RWPE2 (cell line): ENCODE data around the gene DERL3.

ENCODE experiments used
- ATAC-seq: fragments of 200-7000 bp; cut with Tn5 transposase; 3 replicates; pipeline ENCODE4 v1.9.1; 2021; ENCODE audit warnings: low read depth
- DNase-seq: peaks from one replicate; pipeline ENCODE4 v3.0.0-alpha.2; 2020; ENCODE audit warnings: low spot score
- H3K27ac ChIP-seq: fragments of 450-650 bp; 2 replicates; pipeline ENCODE4 v1.5.1; 2017; ENCODE audit warnings: mild to moderate bottlenecking; ENCODE audit not compliant: poor library complexity, severe bottlenecking
- H3K27me3 ChIP-seq: fragments of 250-450 bp; sonication (Bioruptor Pico); 2 replicates; pipeline ENCODE4 v1.5.1; 2021; ENCODE audit warnings: mild to moderate bottlenecking, moderate library complexity; ENCODE audit not compliant: insufficient read depth, poor library complexity, severe bottlenecking
- H3K36me3 ChIP-seq: fragments of 250-450 bp; sonication (Bioruptor Pico); 2 replicates; pipeline ENCODE4 v1.5.1; 2020; ENCODE audit warnings: low read depth, mild to moderate bottlenecking, moderate library complexity
- H3K4me1 ChIP-seq: fragments of 250-450 bp; sonication (Bioruptor Pico); 2 replicates; pipeline ENCODE4 v1.5.1; 2021; ENCODE audit warnings: mild to moderate bottlenecking, moderate library complexity; ENCODE audit not compliant: insufficient read depth, poor library complexity, severe bottlenecking
- H3K4me3 ChIP-seq: fragments of 250-450 bp; sonication (Bioruptor Pico); 2 replicates; pipeline ENCODE4 v1.5.1; 2021; ENCODE audit warnings: mild to moderate bottlenecking, moderate library complexity; ENCODE audit not compliant: severe bottlenecking
- H3K9me3 ChIP-seq: fragments of 250-450 bp; sonication (Bioruptor Pico); 2 replicates; pipeline ENCODE4 v1.5.1; 2021; ENCODE audit warnings: mild to moderate bottlenecking, moderate library complexity; ENCODE audit not compliant: severe bottlenecking
- TF ChIP-seq, protein P1 (sequence below): fragments of 450-650 bp; IDR thresholded peaks from one replicate; pipeline ENCODE4 v1.5.1; 2017; ENCODE audit warnings: mild to moderate bottlenecking, moderate library complexity; ENCODE audit not compliant: poor library complexity, severe bottlenecking

The DERL3 gene

DNA sequence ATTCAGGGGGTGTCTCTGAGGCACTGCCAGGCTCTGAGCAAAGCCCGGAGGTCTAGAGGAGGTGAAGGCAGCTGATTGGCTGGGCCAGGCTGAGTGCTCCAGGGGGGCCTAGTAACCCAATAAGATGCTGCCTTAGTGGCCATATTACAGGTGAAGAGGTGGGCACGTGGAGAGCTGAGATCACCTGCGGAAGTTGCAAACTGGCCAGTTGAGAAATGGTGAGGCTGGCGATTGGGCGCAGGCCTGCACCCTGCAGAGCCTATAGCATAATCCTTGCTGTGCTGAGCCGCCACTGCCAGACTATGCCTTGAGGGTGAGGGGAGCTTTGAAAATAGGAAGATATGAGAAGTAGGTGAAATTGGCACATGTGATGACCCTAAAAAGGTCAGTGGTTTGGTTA, 21.7 kb downstream of the DERL3 start:
- no peaks in the 10 kb centered on the region for H3K27me3 ChIP-seq
- no peaks in the 10 kb centered on the region for H3K9me3 ChIP-seq
- DNase-seq = no peak
- no peak overlapping the region for H3K27ac ChIP-seq
- H3K4me1 ChIP-seq = no peaks in the 10 kb centered on the region
- peaks cover 61% of the 10 kb centered on the region for H3K36me3 ChIP-seq
- TF ChIP-seq, protein P1, sequence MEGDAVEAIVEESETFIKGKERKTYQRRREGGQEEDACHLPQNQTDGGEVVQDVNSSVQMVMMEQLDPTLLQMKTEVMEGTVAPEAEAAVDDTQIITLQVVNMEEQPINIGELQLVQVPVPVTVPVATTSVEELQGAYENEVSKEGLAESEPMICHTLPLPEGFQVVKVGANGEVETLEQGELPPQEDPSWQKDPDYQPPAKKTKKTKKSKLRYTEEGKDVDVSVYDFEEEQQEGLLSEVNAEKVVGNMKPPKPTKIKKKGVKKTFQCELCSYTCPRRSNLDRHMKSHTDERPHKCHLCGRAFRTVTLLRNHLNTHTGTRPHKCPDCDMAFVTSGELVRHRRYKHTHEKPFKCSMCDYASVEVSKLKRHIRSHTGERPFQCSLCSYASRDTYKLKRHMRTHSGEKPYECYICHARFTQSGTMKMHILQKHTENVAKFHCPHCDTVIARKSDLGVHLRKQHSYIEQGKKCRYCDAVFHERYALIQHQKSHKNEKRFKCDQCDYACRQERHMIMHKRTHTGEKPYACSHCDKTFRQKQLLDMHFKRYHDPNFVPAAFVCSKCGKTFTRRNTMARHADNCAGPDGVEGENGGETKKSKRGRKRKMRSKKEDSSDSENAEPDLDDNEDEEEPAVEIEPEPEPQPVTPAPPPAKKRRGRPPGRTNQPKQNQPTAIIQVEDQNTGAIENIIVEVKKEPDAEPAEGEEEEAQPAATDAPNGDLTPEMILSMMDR = no peak
- ATAC-seq = no peak
- H3K4me3 ChIP-seq = no peak overlapping the region

DNA sequence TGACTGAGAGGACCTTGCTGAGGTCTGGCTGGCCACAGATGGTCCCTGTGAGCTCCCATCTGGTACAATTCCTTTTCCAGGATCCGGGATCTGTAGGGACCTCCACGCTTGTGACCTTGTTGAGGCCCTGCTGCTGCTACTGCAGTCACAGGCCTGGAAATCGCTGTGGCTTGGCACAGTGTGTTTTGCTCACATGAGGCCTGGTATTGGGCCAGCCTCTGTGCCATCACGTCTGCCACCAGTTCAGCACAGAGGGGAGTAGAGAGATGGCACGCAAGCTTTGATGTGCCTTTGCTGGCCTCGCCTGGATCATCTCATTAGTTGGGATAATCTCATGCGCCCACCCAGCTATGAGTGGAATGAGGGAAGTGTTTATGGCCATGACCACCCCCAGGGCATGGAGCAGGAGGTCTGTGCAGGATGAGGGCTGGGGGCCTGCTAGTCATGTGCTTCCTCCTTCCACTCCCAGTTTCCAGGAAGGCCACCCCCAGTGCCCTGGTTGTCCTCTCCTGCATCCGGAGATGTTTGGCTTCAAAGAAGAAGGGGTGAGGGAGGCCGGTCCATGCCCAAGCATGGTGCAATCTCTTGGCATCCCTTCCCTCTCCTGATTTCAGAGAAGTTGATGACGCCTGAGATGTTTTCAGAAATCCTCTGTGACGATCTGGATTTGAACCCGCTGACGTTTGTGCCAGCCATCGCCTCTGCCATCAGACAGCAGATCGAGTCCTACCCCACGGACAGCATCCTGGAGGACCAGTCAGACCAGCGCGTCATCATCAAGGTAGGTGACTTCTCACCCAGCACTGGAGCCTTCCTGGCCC, 22.4 kb downstream of the DERL3 start:
- no peaks in the 10 kb centered on the region for H3K4me1 ChIP-seq
- no peak for ATAC-seq
- TF ChIP-seq, protein P1 = no peak
- no peak for DNase-seq
- no peaks in the 10 kb centered on the region for H3K27me3 ChIP-seq
- H3K9me3 ChIP-seq = no peaks in the 10 kb centered on the region
- H3K36me3 ChIP-seq = peaks cover 62% of the 10 kb centered on the region
- H3K4me3 ChIP-seq = no peak overlapping the region
- no peak overlapping the region for H3K27ac ChIP-seq

DNA sequence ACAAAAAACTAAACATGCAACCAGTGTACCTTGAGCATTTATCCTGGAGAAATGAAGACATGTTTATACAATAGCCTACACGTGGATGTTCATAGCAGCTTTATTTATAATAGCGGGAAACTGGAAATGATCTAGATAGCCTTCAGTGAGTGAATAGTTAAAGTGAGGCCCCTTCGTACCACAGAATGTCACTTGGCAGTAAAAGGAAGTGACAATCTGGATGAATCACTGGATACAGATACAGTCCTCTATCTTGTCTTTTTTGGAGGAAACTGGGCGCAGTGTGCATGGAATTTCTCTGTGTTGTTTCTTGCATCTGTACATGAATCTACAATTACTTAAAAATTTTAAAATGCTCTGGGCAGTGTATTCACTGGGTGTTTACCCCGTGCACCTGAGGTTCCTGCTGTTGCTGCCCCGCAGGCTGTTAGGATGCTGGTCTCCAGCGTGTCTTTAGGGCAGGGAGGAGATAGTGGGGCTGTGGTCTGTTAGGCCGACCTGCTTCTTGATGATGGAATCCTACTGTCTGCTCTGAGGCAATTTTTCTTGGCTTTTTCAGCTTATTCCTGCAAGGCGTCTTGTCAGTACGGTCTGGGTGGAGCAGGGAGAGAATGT, 23.2 kb downstream of the DERL3 start:
- TF ChIP-seq, protein P1 = no peak
- Histone ChIP-seq H3K36me3 (peaks cover 61% of the 10 kb centered on the region), H3K4me3 (no peak overlapping the region), H3K27ac (no peak overlapping the region), H3K27me3 (no peaks in the 10 kb centered on the region), H3K9me3 (no peaks in the 10 kb centered on the region), H3K4me1 (no peaks in the 10 kb centered on the region)
- ATAC-seq (no peak), DNase-seq (no peak)

DNA sequence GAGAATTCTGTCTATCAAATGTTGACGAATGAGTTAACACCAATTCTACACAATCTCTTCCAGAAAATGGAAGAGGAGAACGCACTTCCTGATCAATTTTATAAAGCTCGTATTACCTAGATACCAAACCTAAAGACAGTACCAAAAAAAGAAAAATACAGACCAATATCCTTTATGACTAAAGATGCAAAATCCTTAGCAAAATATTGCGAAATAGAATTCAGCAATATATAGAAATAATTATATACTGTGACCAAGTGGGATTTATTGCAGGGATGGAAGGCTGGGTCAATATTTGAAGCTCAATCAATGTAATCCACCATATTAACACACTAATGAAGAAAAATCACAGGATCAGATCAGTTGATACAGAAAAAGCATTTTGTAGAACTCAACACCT, 26.4 kb downstream of the DERL3 start:
- TF ChIP-seq, protein P1 = no peak
- Histone ChIP-seq H3K4me3 (no peak overlapping the region), H3K36me3 (peaks cover 28% of the 10 kb centered on the region)

DNA sequence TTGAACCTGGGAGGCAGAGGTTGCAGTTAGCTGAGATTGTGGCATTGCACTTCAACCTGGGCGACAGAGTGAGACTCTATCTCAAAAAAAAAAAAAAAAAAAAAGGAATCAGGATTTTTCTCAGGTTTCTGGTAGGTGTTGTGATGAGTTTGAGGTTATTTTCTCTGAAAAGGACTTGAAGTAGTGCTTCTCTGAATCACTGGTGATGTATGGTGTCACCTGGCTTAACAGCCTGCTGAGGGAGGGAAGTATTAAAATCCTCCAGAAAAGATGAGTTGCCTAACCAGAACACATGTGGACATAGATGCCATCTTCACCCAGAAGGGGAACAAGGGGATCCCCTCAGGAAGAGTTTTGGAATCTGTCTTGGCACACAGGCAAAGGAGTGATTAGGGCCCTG, 32.0 kb downstream of the DERL3 start:
- H3K4me1 ChIP-seq = no peaks in the 10 kb centered on the region
- peaks cover 59% of the 10 kb centered on the region for H3K36me3 ChIP-seq
- H3K27me3 ChIP-seq = no peaks in the 10 kb centered on the region
- no peak for ATAC-seq
- H3K27ac ChIP-seq = no peak overlapping the region
- H3K9me3 ChIP-seq = no peaks in the 10 kb centered on the region
- H3K4me3 ChIP-seq = no peak overlapping the region
- TF ChIP-seq, protein P1 = no peak
- no peak for DNase-seq

More for the DNA sequence above, 26.4 kb downstream of the DERL3 start:
- no peak for ATAC-seq
- Histone ChIP-seq H3K27ac (no peak overlapping the region), H3K27me3 (no peaks in the 10 kb centered on the region), H3K9me3 (no peaks in the 10 kb centered on the region), H3K4me1 (no peaks in the 10 kb centered on the region)
- no peak for DNase-seq
